Natural killer cell treated with Interleukin-12 subunit alpha and Interleukin-12 subunit beta and Interleukin-15 and Interleukin-18, amount 100 ng/mL, for 72 hours (primary cell): ENCODE measurements around the gene ASTE1. TPM values are rescaled to one million over a fixed set of nuclear protein-coding genes. Genes with fewer than 3 reads are reported as not detected.

Source experiments
- ATAC-seq, 2 donors: fragments of 150-1000 bp; cut with Tn5 transposase in 1 of 2; sonication (Bioruptor Pico), chemical (Tn5 transposase) in 1 of 2; 2 replicates each; pipeline ENCODE4 v1.10.0; 2021
- DNase-seq: peaks from one replicate; pipeline ENCODE4 v3.0.0; 2022; ENCODE audit warnings: low spot score
- H3K27ac Mint-ChIP-seq, 2 donors: 1 replicate in 1 of 2; 2 replicates in 1 of 2; pipeline ENCODE4 v1.8.0; 2022; ENCODE audit warnings: mixed read lengths in 2 of 2, mild to moderate bottlenecking in 1 of 2, moderate library complexity in 1 of 2
- H3K27me3 Mint-ChIP-seq, 2 donors: 1 replicate in 1 of 2; 2 replicates in 1 of 2; pipeline ENCODE4 v1.8.0; 2022; ENCODE audit warnings: mixed read lengths in 2 of 2
- H3K36me3 Mint-ChIP-seq: one replicate; pipeline ENCODE4 v1.8.0; 2022; ENCODE audit warnings: mixed read lengths
- H3K4me1 Mint-ChIP-seq, 2 donors: 1 replicate in 1 of 2; 2 replicates in 1 of 2; pipeline ENCODE4 v1.8.0; 2022; ENCODE audit warnings: low read depth in 2 of 2, mixed read lengths in 2 of 2, mild to moderate bottlenecking in 1 of 2
- H3K4me3 Mint-ChIP-seq: one replicate; pipeline ENCODE4 v1.8.0; 2022; ENCODE audit warnings: mixed read lengths
- H3K9me3 Mint-ChIP-seq: 2 replicates; pipeline ENCODE4 v1.8.0; 2022; ENCODE audit warnings: mixed read lengths
- total RNA-seq, 2 donors: library from RNA; stranded (reverse); gene quantifications; one replicate each; pipeline ENCODE4 v1.2.3, GENCODE V29; 2022

ASTE1 gene
- total RNA-seq, 2 donors from 2014 or later: 8.8 to 12.2 TPM

- no peak for ATAC-seq
- Mint-ChIP-seq H3K36me3 (no peaks in the 10 kb centered on the region), H3K27ac (no peak overlapping the region), H3K9me3 (no peaks in the 10 kb centered on the region), H3K4me1 (peaks cover 0 to under 1% of the 10 kb centered on the region in 2 donors), H3K27me3 (no peaks in the 10 kb centered on the region), H3K4me3 (no peak overlapping the region)
- DNase-seq: no peak
These were observed 9.7 kb upstream of the ASTE1 start for GRCh38 chr3:131036200-131036816.

- DNase-seq (no peak), ATAC-seq (no peak)
- Mint-ChIP-seq H3K27me3 (no peaks in the 10 kb centered on the region), H3K9me3 (no peaks in the 10 kb centered on the region), H3K27ac (no peak overlapping the region), H3K4me1 (no peaks in the 10 kb centered on the region), H3K36me3 (no peaks in the 10 kb centered on the region), H3K4me3 (no peak overlapping the region)
These were observed 7.0 kb upstream of the ASTE1 start for GRCh38 chr3:131033480-131034080.

- no peaks in the 10 kb centered on the region for H3K27me3 Mint-ChIP-seq
- no peaks in the 10 kb centered on the region for H3K36me3 Mint-ChIP-seq
- no peak overlapping the region for H3K27ac Mint-ChIP-seq
- H3K4me1 Mint-ChIP-seq: peaks cover 6% of the 10 kb centered on the region in 2 donors
- no peak overlapping the region for H3K4me3 Mint-ChIP-seq
- DNase-seq: no peak
- no peak for ATAC-seq
- H3K9me3 Mint-ChIP-seq: no peaks in the 10 kb centered on the region
These were observed 5.0 kb upstream of the ASTE1 start for GRCh38 chr3:131031660-131032059.

GRCh38 chr3:131028844-131029243 lies 2.2 kb upstream of the ASTE1 start:
- no peaks in the 10 kb centered on the region for H3K9me3 Mint-ChIP-seq
- H3K4me1 Mint-ChIP-seq: peaks cover 27 to 29% of the 10 kb centered on the region in 2 donors
- ATAC-seq (no peak), DNase-seq (no peak)
- H3K4me3 Mint-ChIP-seq: no peak overlapping the region
- H3K36me3 Mint-ChIP-seq: peaks cover 12% of the 10 kb centered on the region
- H3K27ac Mint-ChIP-seq: peak overlapping the region in 1 of 2 donors; percentile 51
- H3K27me3 Mint-ChIP-seq: no peaks in the 10 kb centered on the region

GRCh38 chr3:131025539-131025938 lies 1.1 kb downstream of the ASTE1 start:
- no peaks in the 10 kb centered on the region for H3K9me3 Mint-ChIP-seq
- ATAC-seq (no peak), DNase-seq (no peak)
- H3K4me3 Mint-ChIP-seq: peak overlapping the region; percentile 91
- peaks cover 16% of the 10 kb centered on the region for H3K36me3 Mint-ChIP-seq
- H3K27ac Mint-ChIP-seq: peak overlapping the region; percentile 84 to 93
- peaks cover 41 to 43% of the 10 kb centered on the region in 2 donors for H3K4me1 Mint-ChIP-seq
- H3K27me3 Mint-ChIP-seq: no peaks in the 10 kb centered on the region

GRCh38 chr3:131020122-131020693 lies 6.4 kb downstream of the ASTE1 start:
- Mint-ChIP-seq H3K4me3 (no peak overlapping the region), H3K9me3 (no peaks in the 10 kb centered on the region), H3K36me3 (peaks cover 26% of the 10 kb centered on the region), H3K27ac (no peak overlapping the region), H3K4me1 (peaks cover 31 to 34% of the 10 kb centered on the region in 2 donors), H3K27me3 (no peaks in the 10 kb centered on the region)
- DNase-seq (no peak), ATAC-seq (no peak)

- Mint-ChIP-seq H3K27ac (no peak overlapping the region), H3K4me1 (peaks cover 20 to 23% of the 10 kb centered on the region in 2 donors), H3K9me3 (no peaks in the 10 kb centered on the region), H3K27me3 (no peaks in the 10 kb centered on the region), H3K36me3 (peaks cover 17% of the 10 kb centered on the region), H3K4me3 (no peak overlapping the region)
- no peak for DNase-seq
- ATAC-seq: no peak
These were observed 7.7 kb downstream of the ASTE1 start for GRCh38 chr3:131018970-131019369.

- no peak for DNase-seq
- no peaks in the 10 kb centered on the region for H3K9me3 Mint-ChIP-seq
- ATAC-seq: no peak
- H3K4me1 Mint-ChIP-seq: peaks cover 11 to 16% of the 10 kb centered on the region in 2 donors
- H3K27me3 Mint-ChIP-seq: no peaks in the 10 kb centered on the region
- H3K4me3 Mint-ChIP-seq: no peak overlapping the region
- H3K36me3 Mint-ChIP-seq: peaks cover 33% of the 10 kb centered on the region
- H3K27ac Mint-ChIP-seq: no peak overlapping the region
These were observed 16.9 kb downstream of the ASTE1 start for GRCh38 chr3:131009698-131010097.

GRCh38 chr3:131008326-131008725 lies 18.3 kb downstream of the ASTE1 start:
- DNase-seq (no peak), ATAC-seq (no peak)
- no peak overlapping the region for H3K4me3 Mint-ChIP-seq
- H3K27me3 Mint-ChIP-seq: no peaks in the 10 kb centered on the region
- peaks cover 25 to 27% of the 10 kb centered on the region in 2 donors for H3K4me1 Mint-ChIP-seq
- peaks cover 33% of the 10 kb centered on the region for H3K36me3 Mint-ChIP-seq
- H3K9me3 Mint-ChIP-seq: no peaks in the 10 kb centered on the region
- H3K27ac Mint-ChIP-seq: no peak overlapping the region

- H3K4me3 Mint-ChIP-seq: no peak overlapping the region
- no peak for DNase-seq
- peaks cover 27 to 28% of the 10 kb centered on the region in 2 donors for H3K4me1 Mint-ChIP-seq
- H3K9me3 Mint-ChIP-seq: no peaks in the 10 kb centered on the region
- no peak overlapping the region for H3K27ac Mint-ChIP-seq
- peaks cover 29% of the 10 kb centered on the region for H3K36me3 Mint-ChIP-seq
- H3K27me3 Mint-ChIP-seq: no peaks in the 10 kb centered on the region
- no peak for ATAC-seq
These were observed 18.8 kb downstream of the ASTE1 start for GRCh38 chr3:131007782-131008181.

- Mint-ChIP-seq H3K27me3 (no peaks in the 10 kb centered on the region), H3K27ac (no peak overlapping the region), H3K36me3 (peaks cover 29% of the 10 kb centered on the region), H3K4me1 (peaks cover 27 to 28% of the 10 kb centered on the region in 2 donors), H3K9me3 (no peaks in the 10 kb centered on the region), H3K4me3 (no peak overlapping the region)
- DNase-seq (no peak), ATAC-seq (no peak)
These were observed 19.4 kb downstream of the ASTE1 start for GRCh38 chr3:131007256-131007655.

GRCh38 chr3:131004603-131005002 lies 22.0 kb downstream of the ASTE1 start:
- DNase-seq (peak; percentile 67), ATAC-seq (peak; percentile 95 to 96)
- Mint-ChIP-seq H3K4me1 (peaks cover 28 to 29% of the 10 kb centered on the region in 2 donors), H3K9me3 (no peaks in the 10 kb centered on the region), H3K36me3 (peaks cover 21% of the 10 kb centered on the region), H3K4me3 (peak overlapping the region; percentile 68), H3K27me3 (no peaks in the 10 kb centered on the region), H3K27ac (peak overlapping the region; percentile 19 to 48)

GRCh38 chr3:131001071-131001470 lies 25.6 kb downstream of the ASTE1 start:
- peaks cover 22% of the 10 kb centered on the region for H3K36me3 Mint-ChIP-seq

GRCh38 chr3:130997289-130997688 lies 29.3 kb downstream of the ASTE1 start:
- no peak for ATAC-seq
- Mint-ChIP-seq H3K27ac (peak overlapping the region; percentile 37 to 50), H3K36me3 (peaks cover 11% of the 10 kb centered on the region), H3K4me3 (no peak overlapping the region), H3K9me3 (no peaks in the 10 kb centered on the region), H3K27me3 (no peaks in the 10 kb centered on the region), H3K4me1 (peaks cover 0 to 2% of the 10 kb centered on the region in 2 donors)
- DNase-seq: no peak

More at GRCh38 chr3:131001071-131001470, 25.6 kb downstream of the ASTE1 start:
- ATAC-seq: no peak
- Mint-ChIP-seq H3K4me3 (no peak overlapping the region), H3K27ac (no peak overlapping the region), H3K27me3 (no peaks in the 10 kb centered on the region), H3K9me3 (no peaks in the 10 kb centered on the region), H3K4me1 (peaks cover 26 to 28% of the 10 kb centered on the region in 2 donors)
- no peak for DNase-seq
